RWPE1 (cell line): ENCODE measurements around the gene LRRC10B.

Experiments used
- CTCF ChIA-PET: fragments of 350-600 bp; sonication (Branson Sonifier 250); formaldehyde crosslinking; extraction: SDS; loops from one replicate; lab custom pipeline; 2021; lab: Yijun Ruan, JAX
- POLR2A ChIA-PET: fragments of 400-600 bp; formaldehyde crosslinking; extraction: SDS; loops from one replicate; lab custom pipeline; 2020; ENCODE audit warnings: antibody characterized with exemption; ENCODE audit not compliant: low non-redundant PET; lab: Yijun Ruan, JAX
- DNase-seq: peaks from one replicate; pipeline ENCODE4 v3.0.0; 2012; ENCODE audit warnings: low spot score
- H3K27ac ChIP-seq: fragments of 450-650 bp; 2 replicates; pipeline ENCODE4 v1.5.1; 2017
- TF ChIP-seq, protein P1 (sequence below): fragments of 450-650 bp; conservative IDR thresholded peaks from 2 replicates; pipeline ENCODE4 v1.5.1; 2017; ENCODE audit warnings: low read depth, mild to moderate bottlenecking

The LRRC10B gene

GRCh38 chr11:61510974-61511373, 2.4 kb downstream of the LRRC10B start:
- ChIA-PET POLR2A (no interaction called here), CTCF (interaction anchor here (0.8 to 1.0 kb wide), 2 partner anchors 222 to 223 kb away, joined by 3 read pairs; no protein-coding TSS in a partner anchor)
- no peak for DNase-seq
- TF ChIP-seq, protein P1, sequence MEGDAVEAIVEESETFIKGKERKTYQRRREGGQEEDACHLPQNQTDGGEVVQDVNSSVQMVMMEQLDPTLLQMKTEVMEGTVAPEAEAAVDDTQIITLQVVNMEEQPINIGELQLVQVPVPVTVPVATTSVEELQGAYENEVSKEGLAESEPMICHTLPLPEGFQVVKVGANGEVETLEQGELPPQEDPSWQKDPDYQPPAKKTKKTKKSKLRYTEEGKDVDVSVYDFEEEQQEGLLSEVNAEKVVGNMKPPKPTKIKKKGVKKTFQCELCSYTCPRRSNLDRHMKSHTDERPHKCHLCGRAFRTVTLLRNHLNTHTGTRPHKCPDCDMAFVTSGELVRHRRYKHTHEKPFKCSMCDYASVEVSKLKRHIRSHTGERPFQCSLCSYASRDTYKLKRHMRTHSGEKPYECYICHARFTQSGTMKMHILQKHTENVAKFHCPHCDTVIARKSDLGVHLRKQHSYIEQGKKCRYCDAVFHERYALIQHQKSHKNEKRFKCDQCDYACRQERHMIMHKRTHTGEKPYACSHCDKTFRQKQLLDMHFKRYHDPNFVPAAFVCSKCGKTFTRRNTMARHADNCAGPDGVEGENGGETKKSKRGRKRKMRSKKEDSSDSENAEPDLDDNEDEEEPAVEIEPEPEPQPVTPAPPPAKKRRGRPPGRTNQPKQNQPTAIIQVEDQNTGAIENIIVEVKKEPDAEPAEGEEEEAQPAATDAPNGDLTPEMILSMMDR, result no peak
- H3K27ac ChIP-seq, result no peak overlapping the region

DNA sequence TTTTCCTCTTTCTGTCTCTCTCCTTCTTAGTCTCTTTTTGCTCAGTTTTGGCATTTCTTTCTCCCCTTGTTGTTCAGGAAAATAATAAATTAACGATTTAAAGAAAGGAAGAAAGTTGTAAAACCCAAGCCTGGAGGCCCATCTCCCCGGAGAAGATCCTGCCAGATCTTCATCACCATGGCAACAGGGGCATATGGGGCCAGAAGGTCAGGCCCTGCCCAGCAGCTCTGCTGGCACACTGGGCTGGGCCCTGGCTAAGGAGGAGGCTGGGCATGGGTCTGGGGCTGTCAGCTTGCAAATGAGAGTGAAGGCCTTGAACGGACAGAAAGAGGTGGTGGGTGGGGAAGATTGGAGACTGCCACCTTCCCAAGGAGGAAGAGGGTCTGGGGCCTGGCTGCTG, 2.8 kb downstream of the LRRC10B start:
- DNase-seq, result no peak
- CTCF ChIA-PET, result interaction anchor here (1.0 kb wide), 1 partner anchor 127 kb away, joined by 3 read pairs; no protein-coding TSS in a partner anchor
- POLR2A ChIA-PET, result no interaction called here
- TF ChIP-seq, protein P1, result no peak
- H3K27ac ChIP-seq, result no peak overlapping the region

- POLR2A ChIA-PET, result no interaction called here
- no peak for DNase-seq
- H3K27ac ChIP-seq, result no peak overlapping the region
- TF ChIP-seq, protein P1, result no peak
- CTCF ChIA-PET, result interaction anchor here (0.6 to 1.2 kb wide), 4 partner anchors 20 to 125 kb away, joined by 3 to 5 read pairs (median 4); no protein-coding TSS in a partner anchor
These were observed 3.9 kb downstream of the LRRC10B start for GRCh38 chr11:61512435-61512834.

GRCh38 chr11:61513143-61513765, 4.7 kb downstream of the LRRC10B start:
- ChIA-PET POLR2A (no interaction called here), CTCF (interaction anchor here (0.6 to 1.8 kb wide), 5 partner anchors 19 to 115 kb away, joined by 3 to 8 read pairs (median 4); no protein-coding TSS in a partner anchor)
- H3K27ac ChIP-seq, result no peak overlapping the region
- no peak for DNase-seq
- TF ChIP-seq, protein P1, result no peak

DNA sequence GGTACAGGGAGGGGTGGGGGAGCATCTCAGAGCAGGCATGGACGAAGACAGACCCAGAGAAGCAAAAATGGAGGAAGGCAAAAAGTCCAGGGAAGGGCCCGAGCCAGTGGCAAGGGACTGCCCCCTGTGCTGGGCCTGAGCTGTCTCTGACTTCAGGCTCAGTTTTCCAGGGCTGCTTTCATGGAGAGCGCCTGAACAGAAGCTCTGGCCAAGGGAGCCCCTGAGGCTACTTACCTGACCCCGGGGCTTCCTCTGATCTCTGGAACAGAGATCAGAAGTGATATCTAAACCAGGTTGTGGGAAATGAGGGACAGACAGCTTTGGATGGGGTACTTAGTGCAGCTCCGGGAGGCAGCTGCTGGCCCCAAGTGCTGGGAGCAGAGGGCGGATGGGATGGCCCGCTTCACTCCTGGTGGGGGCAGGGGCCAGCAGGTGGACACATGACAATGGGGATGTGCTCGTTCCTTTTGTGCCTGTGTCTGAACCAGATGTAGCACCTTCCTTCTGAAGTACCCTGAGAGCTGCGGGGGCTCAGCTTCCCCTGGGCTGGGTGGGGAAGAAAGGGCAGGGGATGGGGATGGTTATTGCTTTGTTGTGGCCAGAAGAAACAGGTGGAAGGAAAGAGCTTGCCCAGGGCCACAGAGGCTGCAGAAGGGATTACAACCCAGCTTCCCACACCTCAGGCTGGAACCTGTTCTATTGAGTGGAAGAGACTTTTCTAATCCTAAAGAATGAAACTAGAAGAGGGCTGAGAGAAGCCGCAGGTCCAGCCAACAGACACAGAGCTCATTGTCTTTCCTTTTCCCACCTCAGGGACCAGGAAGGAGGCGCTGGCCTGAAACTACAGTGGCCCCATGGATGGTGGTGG, 5.7 kb downstream of the LRRC10B start:
- CTCF ChIA-PET, result interaction anchor here (0.7 to 1.8 kb wide), 8 partner anchors 12 to 216 kb away, joined by 3 to 8 read pairs (median 4); no protein-coding TSS in a partner anchor
- TF ChIP-seq, protein P1, result no peak
- H3K27ac ChIP-seq, result peak overlapping the region; percentile 45
- POLR2A ChIA-PET, result no interaction called here
- DNase-seq, result no peak

GRCh38 chr11:61515686-61516085, 7.1 kb downstream of the LRRC10B start:
- no peak overlapping the region for H3K27ac ChIP-seq
- CTCF ChIA-PET, result interaction anchor here (0.7 to 3.7 kb wide), 8 partner anchors 15 to 181 kb away, joined by 3 to 42 read pairs (median 10); no protein-coding TSS in a partner anchor
- DNase-seq, result no peak
- POLR2A ChIA-PET, result no interaction called here
- TF ChIP-seq, protein P1, result no peak
